Endodermal cell (in vitro differentiated cells): ENCODE measurements around the gene NOBOX. TPM values are rescaled to one million over a fixed set of nuclear protein-coding genes. Genes with fewer than 3 reads are reported as not detected.

ENCODE experiments used
- DNase-seq: peaks from one replicate; pipeline ENCODE4 v3.0.0-alpha.2; 2017
- H3K27ac ChIP-seq: 2 replicates; pipeline ENCODE4 v1.5.1; 2013; ENCODE audit warnings: mild to moderate bottlenecking, low read depth, low read length, moderate library complexity
- H3K27me3 ChIP-seq: 2 replicates; pipeline ENCODE4 v1.6.1; 2013; ENCODE audit warnings: mild to moderate bottlenecking, low read length, moderate library complexity; ENCODE audit not compliant: insufficient read depth, control insufficient read depth, poor library complexity, severe bottlenecking
- H3K36me3 ChIP-seq: 2 replicates; pipeline ENCODE4 v1.7.0; 2013; ENCODE audit warnings: mild to moderate bottlenecking, low read length, moderate library complexity; ENCODE audit not compliant: control insufficient read depth, insufficient read depth
- H3K4me1 ChIP-seq: one replicate; pipeline ENCODE4 v1.7.0; 2013; ENCODE audit warnings: low read length; ENCODE audit not compliant: control insufficient read depth, insufficient read depth
- H3K4me3 ChIP-seq: 2 replicates; pipeline ENCODE4 v1.5.1; 2013; ENCODE audit warnings: mild to moderate bottlenecking, low read length, moderate library complexity
- H3K9ac ChIP-seq: 2 replicates; pipeline ENCODE4 v1.6.1; 2013; ENCODE audit warnings: mild to moderate bottlenecking, low read length, moderate library complexity; ENCODE audit not compliant: poor library complexity, severe bottlenecking; ENCODE audit errors: extremely low read depth
- H3K9me3 ChIP-seq: 2 replicates; pipeline ENCODE4 v1.6.1; 2013; ENCODE audit warnings: mild to moderate bottlenecking, low read length, moderate library complexity; ENCODE audit not compliant: control insufficient read depth
- H3K27ac Mint-ChIP-seq: 2 replicates; pipeline ENCODE4 v1.8.0; 2020; ENCODE audit warnings: mixed read lengths
- H3K27me3 Mint-ChIP-seq: 2 replicates; pipeline ENCODE4 v1.8.0; 2021; ENCODE audit warnings: mild to moderate bottlenecking, mixed read lengths; ENCODE audit not compliant: insufficient read depth
- H3K36me3 Mint-ChIP-seq: 2 replicates; pipeline ENCODE4 v1.8.0; 2020; ENCODE audit warnings: low read depth, mixed read lengths
- H3K4me1 Mint-ChIP-seq: 2 replicates; pipeline ENCODE4 v1.8.0; 2020; ENCODE audit warnings: mixed read lengths
- H3K4me3 Mint-ChIP-seq: 2 replicates; pipeline ENCODE4 v1.8.0; 2020; ENCODE audit warnings: mild to moderate bottlenecking, moderate library complexity, mixed read lengths
- H3K9me3 Mint-ChIP-seq: 2 replicates; pipeline ENCODE4 v1.8.0; 2020; ENCODE audit warnings: mild to moderate bottlenecking, mixed read lengths
- CTCF ChIP-seq: fragments of 200-600 bp; sonication (generic); conservative IDR thresholded peaks from 2 replicates; pipeline ENCODE4 v1.5.0; 2021; ENCODE audit warnings: antibody characterized with exemption, mild to moderate bottlenecking
- WGBS, 2 experiments: methylation state at CpG; one replicate each; pipeline versions ENCODE4 v1.1.5 to v1.1.7; 2013; ENCODE audit warnings: missing lambda C conversion rate in 2 of 2, mixed read lengths in 1 of 2; ENCODE audit not compliant: insufficient coverage in 1 of 2, insufficient read length in 1 of 2; 5-methylcytosine and 5-hydroxymethylcytosine counted together
- total RNA-seq, 2 donors: library from RNA; stranded (reverse); fragmentation: NEBNext Ultra II Directional in 1 of 2; extraction: Animal tissue kit (Norgen Biotek cat#: 25700) in 1 of 2; gene quantifications; 2 replicates in 1 of 2; 3 replicates in 1 of 2; pipeline ENCODE4 v1.2.1, GENCODE V29; 2021

The NOBOX gene
- total RNA-seq, 2 donors from 2014 or later: not detected

- Mint-ChIP-seq H3K36me3 (no peaks in the 10 kb centered on the region), H3K27ac (no peak overlapping the region), H3K4me1 (no peaks in the 10 kb centered on the region), H3K4me3 (no peak overlapping the region), H3K27me3 (no peaks in the 10 kb centered on the region), H3K9me3 (no peaks in the 10 kb centered on the region)
- Histone ChIP-seq H3K36me3 (no peaks in the 10 kb centered on the region), H3K9ac (no peak overlapping the region), H3K4me3 (no peak overlapping the region), H3K9me3 (no peaks in the 10 kb centered on the region), H3K4me1 (no peaks in the 10 kb centered on the region), H3K27me3 (no peaks in the 10 kb centered on the region), H3K27ac (no peak overlapping the region)
- no peak for TF ChIP-seq CTCF
- WGBS, 2 experiments: 86 to 100% methylated on average over 3 to 4 of the region's 4 CpGs
- DNase-seq: peak; percentile 20
Measured at GRCh38 chr7:144397086-144397485, 6.4 kb downstream of the NOBOX start.

- no peaks in the 10 kb centered on the region for H3K27me3 ChIP-seq
- DNase-seq: peak; percentile 48
- H3K9ac ChIP-seq: no peak overlapping the region
- H3K27me3 Mint-ChIP-seq: no peaks in the 10 kb centered on the region
- H3K27ac Mint-ChIP-seq: peak overlapping the region; percentile 29
- H3K36me3 ChIP-seq: no peaks in the 10 kb centered on the region
- no peak overlapping the region for H3K4me3 ChIP-seq
- peak; percentile 80 for TF ChIP-seq CTCF
- H3K4me1 ChIP-seq: peaks cover 4% of the 10 kb centered on the region
- peaks cover 17% of the 10 kb centered on the region for H3K4me1 Mint-ChIP-seq
- no peaks in the 10 kb centered on the region for H3K9me3 ChIP-seq
- H3K36me3 Mint-ChIP-seq: no peaks in the 10 kb centered on the region
- H3K4me3 Mint-ChIP-seq: no peak overlapping the region
- H3K27ac ChIP-seq: no peak overlapping the region
- no peaks in the 10 kb centered on the region for H3K9me3 Mint-ChIP-seq
- WGBS, 2 experiments: 17 to 47% methylated on average over 3 to 8 of the region's 8 CpGs
Measured at GRCh38 chr7:144391823-144392255, 11.7 kb downstream of the NOBOX start.

- H3K27me3 ChIP-seq: no peaks in the 10 kb centered on the region
- H3K9me3 ChIP-seq: no peaks in the 10 kb centered on the region
- Mint-ChIP-seq H3K36me3 (no peaks in the 10 kb centered on the region), H3K4me1 (peaks cover 17% of the 10 kb centered on the region), H3K9me3 (no peaks in the 10 kb centered on the region), H3K27me3 (no peaks in the 10 kb centered on the region), H3K27ac (no peak overlapping the region), H3K4me3 (no peak overlapping the region)
- 90 to 91% methylated on average over 2 to 4 of the region's 4 CpGs for WGBS, 2 experiments
- peaks cover 4% of the 10 kb centered on the region for H3K4me1 ChIP-seq
- TF ChIP-seq CTCF: no peak
- peak; percentile 29 for DNase-seq
- H3K4me3 ChIP-seq: no peak overlapping the region
- no peaks in the 10 kb centered on the region for H3K36me3 ChIP-seq
- no peak overlapping the region for H3K9ac ChIP-seq
- no peak overlapping the region for H3K27ac ChIP-seq
Measured at GRCh38 chr7:144391014-144391413, 12.5 kb downstream of the NOBOX start.
